Stimulated activated naive CD8-positive, alpha-beta T cell treated with anti-CD3 and anti-CD28 coated beads, Interleukin-15, amount 100 ng/mL, for 72 hours (primary cell): ENCODE measurements around the gene DMTF1.
"Not testable (repeated sequence)": the region's sequence is repeated elsewhere in the genome, so short reads cannot be mapped to it uniquely, and the experiment has no call there.

Experiments used
- ATAC-seq: fragments of 150-1000 bp; cut with Tn5 transposase; 2 replicates; pipeline ENCODE4 v1.10.0; 2021; ENCODE audit warnings: mild to moderate bottlenecking, moderate library complexity
- DNase-seq, 2 donors: peaks; one replicate each; pipeline ENCODE4 v3.0.0; 2021 to 2022
- H3K27ac Mint-ChIP-seq, 2 donors: one replicate each; pipeline ENCODE4 v1.8.0; 2022; ENCODE audit warnings: mild to moderate bottlenecking in 2 of 2, mixed read lengths in 2 of 2, moderate library complexity in 2 of 2
- H3K27me3 Mint-ChIP-seq: one replicate; pipeline ENCODE4 v1.8.0; 2022; ENCODE audit warnings: mixed read lengths
- H3K4me1 Mint-ChIP-seq: one replicate; pipeline ENCODE4 v1.8.0; 2022; ENCODE audit warnings: mild to moderate bottlenecking, mixed read lengths
- H3K4me3 Mint-ChIP-seq, 2 donors: one replicate each; pipeline ENCODE4 v1.8.0; 2022; ENCODE audit warnings: mild to moderate bottlenecking in 2 of 2, mixed read lengths in 2 of 2, moderate library complexity in 1 of 2
- H3K9me3 Mint-ChIP-seq, 2 donors: one replicate each; pipeline ENCODE4 v1.8.0; 2022; ENCODE audit warnings: mixed read lengths in 2 of 2

DMTF1 gene

DNA sequence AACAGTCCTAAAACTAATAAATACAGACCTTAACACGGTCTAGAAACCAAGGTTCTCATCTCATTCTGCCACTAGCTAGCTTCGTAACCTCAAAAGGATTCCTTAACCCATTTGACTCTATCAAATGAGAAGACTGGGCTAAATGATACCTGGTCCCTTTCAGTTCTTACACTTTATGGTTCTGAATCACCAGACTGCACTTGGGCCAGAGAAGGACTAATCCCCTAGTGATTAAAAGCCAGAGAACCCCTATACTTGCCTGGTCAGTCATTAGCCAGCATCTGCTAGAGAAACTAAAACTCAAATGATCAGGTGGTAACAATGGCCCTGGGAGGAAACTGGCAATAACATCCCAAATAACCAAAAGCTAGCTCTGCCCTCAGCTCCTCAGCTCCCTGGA is 50.5 kb downstream of the DMTF1 start:
- H3K4me3 Mint-ChIP-seq, result no peak overlapping the region
- H3K27me3 Mint-ChIP-seq, result no peaks in the 10 kb centered on the region
- DNase-seq (no peak), ATAC-seq (no peak)
- H3K4me1 Mint-ChIP-seq, result peaks cover 60% of the 10 kb centered on the region
- H3K27ac Mint-ChIP-seq, result no peak overlapping the region
- peaks cover 32 to 40% of the 10 kb centered on the region in 2 donors for H3K9me3 Mint-ChIP-seq

DNA sequence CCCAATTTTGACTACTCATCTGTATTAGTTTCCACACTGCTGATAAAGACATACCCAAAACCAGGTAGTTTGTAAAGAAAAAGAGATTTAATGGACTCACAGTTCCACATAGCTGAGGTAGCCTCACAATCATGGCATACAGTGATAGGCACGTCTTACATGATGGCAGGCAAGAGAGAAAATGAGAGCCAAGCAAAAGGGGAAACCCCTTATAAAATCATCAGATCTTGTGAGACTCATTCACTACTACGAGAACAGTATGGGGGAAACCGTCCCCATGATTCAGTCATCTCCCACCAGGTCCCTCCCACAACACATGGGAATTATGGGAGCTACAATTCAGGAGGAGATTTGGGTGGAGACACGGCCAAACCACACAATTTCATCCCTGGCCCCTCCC is 51.7 kb downstream of the DMTF1 start:
- H3K27me3 Mint-ChIP-seq, result not testable (repeated sequence)
- peak overlapping the region in 1 of 2 donors; percentile 9 for H3K4me3 Mint-ChIP-seq
- ATAC-seq, result peak; percentile 52

GRCh38 chr7:87204933-87205332 is 52.7 kb downstream of the DMTF1 start:
- H3K9me3 Mint-ChIP-seq, result peaks cover 41 to 51% of the 10 kb centered on the region in 2 donors
- peaks cover 67% of the 10 kb centered on the region for H3K4me1 Mint-ChIP-seq
- no peak for DNase-seq
- H3K27ac Mint-ChIP-seq, result no peak overlapping the region
- H3K4me3 Mint-ChIP-seq, result no peak overlapping the region
- ATAC-seq, result no peak
- no peaks in the 10 kb centered on the region for H3K27me3 Mint-ChIP-seq

More for the DNA sequence above, 51.7 kb downstream of the DMTF1 start:
- H3K4me1 Mint-ChIP-seq, result peaks cover 67% of the 10 kb centered on the region
- H3K9me3 Mint-ChIP-seq, result peaks cover 38 to 50% of the 10 kb centered on the region in 2 donors
- DNase-seq, result not testable (repeated sequence)
- peak overlapping the region; percentile 47 to 92 for H3K27ac Mint-ChIP-seq

DNA sequence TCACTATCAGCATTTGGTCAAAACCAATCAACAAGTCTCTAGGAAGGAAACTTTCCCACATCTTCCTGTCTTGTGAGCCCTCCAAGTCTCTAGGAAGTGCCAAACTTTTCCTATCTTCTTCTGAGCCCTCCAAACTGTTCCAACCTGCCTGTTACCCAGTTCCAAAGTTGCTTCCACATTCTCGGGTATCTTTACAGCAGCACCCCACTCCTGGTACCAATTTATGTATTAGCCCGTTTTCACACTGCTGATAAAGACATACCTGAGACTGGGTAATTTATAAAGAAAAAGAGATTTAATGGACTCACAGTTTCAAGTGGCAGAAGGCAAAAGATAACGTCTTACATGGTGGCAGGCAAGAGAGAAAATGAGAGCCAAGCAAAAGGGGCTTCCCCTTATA is 53.4 kb downstream of the DMTF1 start:
- not testable (repeated sequence) for H3K27me3 Mint-ChIP-seq, H3K4me3 Mint-ChIP-seq, ATAC-seq, DNase-seq
- H3K9me3 Mint-ChIP-seq, result peaks cover 41 to 51% of the 10 kb centered on the region in 2 donors
- H3K4me1 Mint-ChIP-seq, result peaks cover 67% of the 10 kb centered on the region
- H3K27ac Mint-ChIP-seq, result peak overlapping the region in 1 of 2 donors; percentile 84

- peaks cover 41 to 51% of the 10 kb centered on the region in 2 donors for H3K9me3 Mint-ChIP-seq
- H3K4me1 Mint-ChIP-seq, result peaks cover 67% of the 10 kb centered on the region
Measured at GRCh38 chr7:87206361-87206760, 54.1 kb downstream of the DMTF1 start.

GRCh38 chr7:87209295-87209924 is 57.2 kb downstream of the DMTF1 start:
- H3K4me3 Mint-ChIP-seq, result peak overlapping the region; percentile 13 to 50
- DNase-seq (no peak), ATAC-seq (no peak)
- H3K27ac Mint-ChIP-seq, result peak overlapping the region; percentile 49 to 87
- H3K4me1 Mint-ChIP-seq, result peaks cover 76% of the 10 kb centered on the region
- no peaks in the 10 kb centered on the region for H3K27me3 Mint-ChIP-seq
- peaks cover 27 to 43% of the 10 kb centered on the region in 2 donors for H3K9me3 Mint-ChIP-seq

More at GRCh38 chr7:87206361-87206760, 54.1 kb downstream of the DMTF1 start:
- no peak for ATAC-seq
- Mint-ChIP-seq H3K4me3 (no peak overlapping the region), H3K27me3 (no peaks in the 10 kb centered on the region), H3K27ac (no peak overlapping the region)
- DNase-seq, result no peak

- Mint-ChIP-seq H3K27ac (peak overlapping the region; percentile 20 to 48), H3K9me3 (peaks cover 25 to 34% of the 10 kb centered on the region in 2 donors), H3K27me3 (no peaks in the 10 kb centered on the region), H3K4me1 (peaks cover 80% of the 10 kb centered on the region), H3K4me3 (peak overlapping the region; percentile 5 to 6)
- DNase-seq, result no peak
- peak; percentile 53 for ATAC-seq
Measured at GRCh38 chr7:87210506-87210905, 58.3 kb downstream of the DMTF1 start.

GRCh38 chr7:87212498-87212897 is 60.2 kb downstream of the DMTF1 start:
- DNase-seq (no peak), ATAC-seq (no peak)
- Mint-ChIP-seq H3K4me3 (peak overlapping the region; percentile 82 to 91), H3K27me3 (no peaks in the 10 kb centered on the region), H3K4me1 (peaks cover 82% of the 10 kb centered on the region), H3K9me3 (peaks cover 13 to 24% of the 10 kb centered on the region in 2 donors), H3K27ac (peak overlapping the region; percentile 92 to 96)

GRCh38 chr7:87213252-87213651 is 61.0 kb downstream of the DMTF1 start:
- Mint-ChIP-seq H3K9me3 (peaks cover 13 to 17% of the 10 kb centered on the region in 2 donors), H3K4me1 (peaks cover 74% of the 10 kb centered on the region), H3K27ac (peak overlapping the region; percentile 92 to 96), H3K27me3 (no peaks in the 10 kb centered on the region), H3K4me3 (peak overlapping the region; percentile 82 to 91)
- ATAC-seq, result no peak
- no peak for DNase-seq

- peak overlapping the region; percentile 73 to 91 for H3K4me3 Mint-ChIP-seq
- no peaks in the 10 kb centered on the region for H3K27me3 Mint-ChIP-seq
- peaks cover 8 to 11% of the 10 kb centered on the region in 2 donors for H3K9me3 Mint-ChIP-seq
- DNase-seq, result no peak
- ATAC-seq, result no peak
- peaks cover 69% of the 10 kb centered on the region for H3K4me1 Mint-ChIP-seq
- peak overlapping the region; percentile 76 to 92 for H3K27ac Mint-ChIP-seq
Measured at GRCh38 chr7:87213811-87214210, 61.6 kb downstream of the DMTF1 start.

- Mint-ChIP-seq H3K27me3 (no peaks in the 10 kb centered on the region), H3K27ac (no peak overlapping the region), H3K4me3 (peak overlapping the region; percentile 21 to 91), H3K9me3 (no peaks in the 10 kb centered on the region), H3K4me1 (peaks cover 56% of the 10 kb centered on the region)
- ATAC-seq (no peak), DNase-seq (no peak)
Measured at GRCh38 chr7:87215046-87215445, 62.8 kb downstream of the DMTF1 start.

- peak; percentile 54 to 72 for DNase-seq
Measured at GRCh38 chr7:87216701-87217508, 64.7 kb downstream of the DMTF1 start.

DNA sequence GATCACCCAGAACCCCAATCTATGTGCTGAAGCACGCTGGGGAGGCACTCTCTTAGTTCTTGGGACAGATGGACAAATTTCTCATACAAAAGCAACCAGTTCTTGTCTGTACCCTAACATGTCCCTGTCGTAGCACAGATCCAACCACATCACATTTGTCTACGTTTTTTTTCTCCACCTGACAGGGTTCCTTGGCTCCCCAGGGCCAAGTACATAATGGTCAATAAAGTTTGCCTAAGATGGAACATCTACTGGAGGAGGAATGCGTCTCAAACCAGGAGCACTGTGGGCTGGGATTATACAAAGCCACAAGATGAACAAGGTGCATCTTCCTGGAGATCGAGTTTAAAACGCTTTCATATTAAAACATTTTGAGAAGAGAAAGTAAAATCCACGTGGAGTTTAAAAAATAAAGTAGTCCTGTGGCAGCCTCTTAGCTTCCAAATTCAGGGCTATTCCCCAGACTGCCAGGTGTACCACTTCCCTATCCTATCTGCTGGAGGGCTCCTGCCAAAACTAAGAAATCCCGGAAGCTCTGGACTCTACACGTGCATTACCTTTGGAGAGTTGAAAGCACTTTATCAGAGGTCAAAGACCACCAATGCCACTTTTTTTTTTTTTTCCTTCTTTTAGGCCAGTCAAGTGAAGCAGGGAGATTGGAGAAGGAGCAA is 65.9 kb downstream of the DMTF1 start:
- no peaks in the 10 kb centered on the region for H3K9me3 Mint-ChIP-seq
- peak overlapping the region; percentile 99 for H3K27ac Mint-ChIP-seq
- ATAC-seq, result no peak
- no peaks in the 10 kb centered on the region for H3K27me3 Mint-ChIP-seq
- peaks cover 30% of the 10 kb centered on the region for H3K4me1 Mint-ChIP-seq
- H3K4me3 Mint-ChIP-seq, result peak overlapping the region; percentile 99 to 100
- no peak for DNase-seq

More at GRCh38 chr7:87216701-87217508, 64.7 kb downstream of the DMTF1 start:
- Mint-ChIP-seq H3K4me1 (peaks cover 42% of the 10 kb centered on the region), H3K27ac (peak overlapping the region; percentile 99), H3K27me3 (no peaks in the 10 kb centered on the region), H3K9me3 (no peaks in the 10 kb centered on the region), H3K4me3 (peak overlapping the region; percentile 99 to 100)
- peak; percentile 74 for ATAC-seq

- H3K27me3 Mint-ChIP-seq, result no peaks in the 10 kb centered on the region
- H3K27ac Mint-ChIP-seq, result peak overlapping the region; percentile 99
- ATAC-seq, result peak; percentile 0
- peaks cover 22% of the 10 kb centered on the region for H3K4me1 Mint-ChIP-seq
- peak overlapping the region; percentile 99 to 100 for H3K4me3 Mint-ChIP-seq
- H3K9me3 Mint-ChIP-seq, result no peaks in the 10 kb centered on the region
- DNase-seq, result peak in 1 of 2 donors; percentile 52
Measured at GRCh38 chr7:87218796-87219544, 66.7 kb downstream of the DMTF1 start.

DNA sequence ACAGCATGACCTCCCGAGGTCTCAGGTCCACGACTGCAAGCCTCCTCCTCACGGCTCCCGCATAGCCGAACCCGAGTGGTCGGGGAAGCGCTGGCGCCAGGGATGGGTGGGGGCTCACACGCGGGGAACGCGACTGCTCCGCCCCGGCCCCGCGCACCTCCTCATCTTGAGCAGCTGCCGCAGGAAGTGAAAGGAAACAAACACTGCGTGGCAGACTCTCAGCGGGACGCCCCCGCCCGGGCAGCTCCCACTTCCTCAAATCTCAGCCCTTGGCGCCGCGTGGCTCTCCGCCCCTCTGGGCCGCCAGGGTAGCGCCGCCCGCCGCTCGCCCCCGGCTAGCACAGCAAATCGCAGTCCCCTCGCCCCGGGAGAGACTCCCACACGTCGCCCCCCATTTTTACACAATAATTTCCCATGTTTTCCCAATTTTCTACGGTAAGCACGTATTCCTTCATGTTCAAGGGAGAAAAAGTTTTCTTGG is 67.3 kb downstream of the DMTF1 start, which contains the start of gene TMEM243:
Gene TMEM243 (minus strand): TSS at position 188 of the 481 bp plus-strand sequence. CDS start 229 bp downstream, outside the sequence.
- H3K4me1 Mint-ChIP-seq, result peaks cover 15% of the 10 kb centered on the region
- DNase-seq (peak; percentile 83 to 87), ATAC-seq (peak; percentile 68)
- H3K4me3 Mint-ChIP-seq, result peak within 1 kb of the TSS; percentile 99 to 100
- no peaks in the 10 kb centered on the region for H3K9me3 Mint-ChIP-seq
- no peaks in the 10 kb centered on the region for H3K27me3 Mint-ChIP-seq
- H3K27ac Mint-ChIP-seq, result peak within 1 kb of the TSS; percentile 99
